Hematopoietic multipotent progenitor cell treated with erythropoietin and hydrocortisone succinate and interleukin-3 and kit ligand, for 4 days (in vitro differentiated cells): ENCODE results near the gene C3orf18.

ENCODE experiments used
- DNase-seq: peaks from one replicate; pipeline ENCODE4 v3.0.0-alpha.2; 2015

Gene C3orf18

DNA sequence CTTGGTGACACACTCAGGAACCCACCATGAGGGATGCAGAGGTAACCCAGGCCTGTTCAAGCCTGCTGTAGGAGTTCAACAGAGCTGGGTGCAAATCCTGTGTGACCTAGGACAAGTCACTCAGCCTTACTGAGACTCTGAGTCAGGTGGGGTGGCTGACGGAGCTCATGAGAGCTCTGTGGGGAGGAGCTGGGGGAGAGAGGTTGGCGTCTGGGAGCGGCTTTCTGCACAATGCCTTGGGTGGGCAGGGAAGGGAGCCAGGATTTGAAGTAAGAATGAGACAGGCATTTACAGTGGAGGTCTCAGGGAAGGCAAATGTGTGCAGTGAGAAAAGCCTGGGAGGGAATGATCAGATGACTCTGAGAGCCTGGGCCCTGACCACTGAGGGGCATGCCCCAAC is 18.3 kb downstream of the C3orf18 start:
- no peak for DNase-seq

DNA sequence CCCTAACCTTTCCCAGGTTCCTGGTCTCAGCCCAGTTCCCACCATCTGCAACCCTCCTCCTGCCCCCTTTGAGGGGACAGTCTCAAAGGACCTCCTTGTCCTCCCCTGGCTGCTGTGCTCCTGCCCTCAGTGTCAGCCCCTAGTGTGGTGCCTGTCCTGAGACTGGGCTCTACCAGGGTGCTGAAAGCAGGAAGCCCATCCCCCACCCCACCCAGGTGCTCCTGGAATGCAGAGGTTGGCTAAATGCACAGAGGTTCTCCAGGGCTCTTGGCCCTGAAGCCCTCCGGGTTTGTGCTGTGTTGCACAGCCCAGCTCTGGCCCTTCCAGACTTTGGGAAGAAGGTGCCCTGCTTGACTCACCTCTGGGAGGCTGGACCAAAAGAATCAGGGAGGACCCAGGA is 21.8 kb downstream of the C3orf18 start:
- DNase-seq = no peak

DNA sequence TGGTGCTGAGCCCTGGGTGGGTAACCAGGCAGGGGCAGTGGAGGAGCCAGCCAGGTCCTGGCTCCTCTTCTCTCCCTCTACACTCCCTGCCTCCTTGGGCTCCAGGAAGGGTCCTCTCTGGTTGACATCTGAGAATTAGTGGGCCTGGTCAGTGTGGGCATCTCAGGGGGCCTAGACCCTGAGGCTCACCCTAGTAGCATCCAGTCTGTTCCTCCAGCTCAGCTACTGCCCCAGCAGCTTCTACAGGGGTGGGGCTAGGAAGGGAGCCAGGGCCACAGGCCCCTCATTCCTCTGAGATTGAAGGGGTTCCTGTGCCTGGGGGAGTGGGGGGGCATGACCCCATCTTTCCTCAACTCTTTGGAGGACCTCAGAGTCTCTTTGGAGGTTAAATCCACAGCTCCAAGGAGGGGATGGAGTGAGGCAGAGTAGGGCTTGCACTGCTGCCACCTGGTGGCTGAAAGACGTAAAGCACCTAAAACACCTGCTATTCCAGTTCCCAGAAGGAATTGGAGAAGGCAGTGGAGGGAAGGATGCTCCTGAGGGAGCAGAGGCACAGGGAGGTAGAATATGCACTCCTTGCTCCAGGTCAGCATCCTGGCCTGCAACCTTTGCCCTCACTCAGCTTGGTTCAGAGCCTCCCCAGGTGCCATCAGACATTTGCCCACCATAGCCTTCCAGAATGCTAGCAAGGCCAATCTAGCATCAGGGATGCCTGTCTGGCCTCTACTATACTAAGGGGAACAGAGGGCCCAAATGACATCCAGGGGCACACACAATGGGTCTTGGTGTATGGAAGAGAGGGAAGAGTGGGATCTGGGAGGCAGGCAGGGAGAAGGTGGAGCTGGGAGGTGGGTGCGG is 25.1 kb downstream of the C3orf18 start:
- peak; percentile 74 for DNase-seq

DNA sequence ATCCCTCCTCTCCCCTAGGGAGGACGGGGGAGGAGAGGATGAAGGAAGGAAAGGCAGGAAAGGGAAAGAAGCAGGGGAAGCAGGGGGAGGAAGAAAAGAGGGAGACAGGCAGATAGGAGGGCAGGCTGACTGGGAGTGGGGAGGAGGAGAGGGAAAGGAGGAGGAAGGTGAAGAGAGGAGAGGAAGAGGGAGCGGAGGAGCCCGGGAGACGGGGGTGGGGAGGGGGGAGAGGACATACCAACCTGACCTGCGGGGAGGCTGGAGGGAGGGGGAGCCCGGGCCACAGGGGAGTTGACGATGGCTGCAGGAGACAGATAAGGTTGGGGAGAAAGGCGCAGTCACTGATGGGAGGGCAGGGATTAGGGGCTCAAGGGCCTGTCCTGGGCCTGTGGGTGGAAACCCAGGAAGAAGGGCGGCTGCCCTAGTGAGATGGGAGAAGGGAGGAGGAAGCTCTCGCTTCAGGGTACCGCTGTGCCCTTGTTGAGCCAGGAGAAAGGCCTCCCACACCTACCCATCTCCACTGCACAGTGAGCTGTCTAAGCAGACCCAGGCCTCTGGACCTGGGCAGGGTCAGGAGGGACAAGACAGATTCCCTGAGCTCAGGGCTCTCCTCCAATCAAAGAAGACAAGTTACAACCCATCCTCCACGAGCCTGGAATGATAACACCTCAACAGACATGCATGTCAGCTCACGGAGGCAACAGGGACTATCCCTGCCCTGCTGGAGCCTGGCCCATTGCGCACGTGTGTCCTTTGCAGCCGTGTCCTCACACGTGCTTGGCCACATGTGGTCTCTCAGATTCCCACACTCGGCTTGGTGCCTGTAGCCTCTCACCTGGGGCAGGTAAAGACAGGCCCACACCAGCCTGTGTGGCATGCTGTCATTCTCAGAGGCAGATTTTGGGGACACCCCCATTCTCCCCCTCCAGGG is 27.9 kb downstream of the C3orf18 start:
- peak; percentile 90 for DNase-seq

DNA sequence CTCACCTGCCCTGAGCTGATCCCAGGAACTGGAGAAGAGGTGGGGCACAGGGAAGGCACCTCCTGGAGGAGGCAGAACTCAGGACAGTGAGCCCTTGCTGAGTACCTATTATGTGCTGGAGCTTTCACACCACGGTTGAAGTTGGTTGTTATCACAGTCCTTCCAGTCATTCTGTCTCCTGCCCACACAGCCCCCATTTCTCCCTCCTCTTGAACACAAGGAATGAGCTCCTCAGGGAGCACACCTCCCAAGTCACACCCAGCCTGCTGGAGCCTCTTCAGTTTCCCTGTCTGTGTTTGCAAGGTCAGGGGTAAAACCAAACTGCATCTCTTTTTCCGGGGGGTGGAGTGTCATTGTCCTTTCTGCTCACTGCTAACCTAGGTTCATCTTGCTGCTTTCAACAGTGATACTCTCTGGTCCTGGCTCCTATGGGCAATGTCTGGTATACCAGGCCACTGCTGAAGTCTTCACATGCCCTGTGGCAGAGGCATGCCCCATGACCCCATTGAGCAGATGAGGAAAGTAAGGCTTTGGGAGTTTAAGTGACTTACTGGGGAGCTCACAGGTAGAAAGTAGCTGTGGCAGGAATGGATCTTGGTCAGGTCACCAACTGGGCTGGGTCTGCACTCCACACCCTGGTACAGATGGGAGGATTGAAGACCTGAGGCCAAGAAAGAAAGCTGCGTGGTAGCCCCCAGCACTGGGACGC is 30.0 kb downstream of the C3orf18 start:
- no peak for DNase-seq

DNA sequence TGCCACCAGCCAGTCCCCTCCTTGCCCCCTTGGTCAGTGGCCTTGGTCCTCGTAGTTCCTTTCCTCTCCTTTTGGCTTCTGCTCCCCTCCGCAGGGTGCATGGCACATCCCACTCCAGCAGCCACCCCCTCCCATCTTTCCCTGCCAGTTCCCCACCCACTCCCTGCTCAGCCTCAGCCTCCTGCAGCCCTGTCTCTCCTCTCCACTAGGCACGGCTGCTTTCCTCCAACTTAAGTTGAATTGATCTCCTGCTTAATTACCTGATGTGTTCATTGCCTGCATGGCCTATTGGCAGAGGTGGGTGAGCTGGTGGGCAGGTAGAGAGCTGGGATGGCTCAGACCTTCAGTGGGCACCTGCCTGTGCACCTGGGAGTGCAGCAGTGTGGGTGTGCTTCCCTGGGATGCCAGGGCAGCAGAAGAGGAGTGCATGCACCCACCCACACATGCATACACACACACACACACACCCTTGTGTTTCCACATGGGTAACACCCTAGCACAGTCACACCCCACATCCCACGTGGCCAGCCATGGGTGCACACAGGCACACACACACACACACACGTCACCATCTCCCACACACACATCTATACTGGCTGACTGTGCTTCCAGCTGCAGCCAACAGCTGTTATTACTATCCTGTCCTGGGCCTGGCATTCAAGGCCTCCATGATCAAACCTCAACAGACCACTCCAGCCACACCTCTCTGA is 30.9 kb downstream of the C3orf18 start:
- no peak for DNase-seq

DNA sequence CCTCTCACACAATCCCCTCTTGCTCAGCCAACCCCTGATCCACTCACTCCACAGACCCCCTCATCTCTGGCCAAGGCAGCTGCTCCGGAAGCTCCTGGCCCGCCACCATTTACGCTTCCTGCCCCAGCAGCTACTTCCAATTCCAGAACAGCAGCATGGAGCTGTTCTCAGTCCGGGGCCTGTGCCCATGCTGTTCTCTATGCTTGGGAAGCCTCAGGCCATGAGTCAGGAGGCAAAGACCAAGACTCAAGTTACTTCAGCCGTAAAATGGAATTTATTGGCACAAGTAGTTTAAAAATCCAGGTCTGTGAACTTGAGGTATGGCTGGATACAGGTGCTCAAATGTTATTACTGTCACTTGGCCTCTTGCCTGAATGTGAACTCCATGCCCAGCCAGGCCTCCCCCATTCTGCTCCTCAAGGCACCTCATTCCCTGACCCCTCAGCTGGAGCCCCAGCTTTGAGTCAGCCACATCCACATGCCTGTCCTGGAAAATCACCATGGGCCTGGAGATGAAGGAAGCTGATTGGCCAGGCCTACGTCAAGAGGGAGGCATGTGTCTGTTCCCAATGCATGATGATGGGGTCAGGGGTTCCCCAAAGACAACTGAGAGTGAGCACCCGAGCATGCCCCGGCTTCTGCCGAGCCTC is 32.7 kb downstream of the C3orf18 start:
- DNase-seq = no peak

DNA sequence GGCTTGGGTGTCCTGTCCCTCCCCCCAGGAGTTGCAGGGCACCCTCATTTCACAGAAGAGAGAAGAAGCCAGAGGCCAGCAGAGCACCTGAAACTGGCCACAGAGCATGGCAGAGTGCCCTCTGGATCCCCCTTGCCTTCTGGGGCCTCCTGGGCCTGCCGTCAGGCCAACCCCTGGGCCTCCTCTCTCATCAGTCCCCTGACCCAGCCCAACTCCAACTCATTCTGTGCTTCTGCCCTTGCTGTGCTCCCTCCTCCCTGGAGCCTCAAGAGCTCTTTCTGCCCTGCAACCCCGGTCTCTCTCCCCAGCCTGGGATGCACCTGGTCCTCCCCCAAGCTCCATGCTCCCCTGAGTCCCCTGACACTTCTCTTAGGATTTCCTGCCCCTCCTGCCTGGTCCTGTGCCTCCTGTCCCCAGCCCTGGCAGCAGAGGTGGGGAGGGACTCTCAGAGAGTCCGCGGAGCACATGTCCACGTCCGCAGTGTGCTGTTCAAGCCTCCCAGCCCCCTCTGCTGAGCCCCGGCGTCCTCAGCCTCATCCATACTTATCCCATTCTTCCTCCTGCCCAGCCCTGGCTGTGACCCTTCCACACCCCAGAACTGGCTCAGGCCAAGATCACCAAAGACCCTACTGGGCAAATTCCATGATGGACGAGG is 33.6 kb downstream of the C3orf18 start:
- DNase-seq = no peak

DNA sequence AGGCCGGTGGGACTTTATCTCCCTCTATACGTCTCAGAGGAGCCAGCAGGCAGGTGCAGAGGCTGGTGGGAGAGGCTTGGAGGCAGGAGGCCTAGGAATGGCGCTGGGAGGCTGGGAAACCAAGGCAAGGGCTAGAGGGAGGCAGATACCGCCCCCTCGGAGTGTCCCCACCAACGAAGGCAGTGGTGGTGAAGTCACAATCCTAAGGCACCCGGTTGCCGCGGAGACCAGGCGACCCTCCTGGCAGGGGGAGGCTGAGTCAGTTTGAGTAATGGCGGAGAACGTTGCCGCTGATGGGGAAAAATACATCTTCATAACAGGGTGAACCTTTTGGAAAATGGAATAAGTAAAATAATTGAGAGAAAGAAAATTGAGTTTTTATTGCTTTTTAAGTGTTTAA is 34.2 kb downstream of the C3orf18 start:
- no peak for DNase-seq

DNA sequence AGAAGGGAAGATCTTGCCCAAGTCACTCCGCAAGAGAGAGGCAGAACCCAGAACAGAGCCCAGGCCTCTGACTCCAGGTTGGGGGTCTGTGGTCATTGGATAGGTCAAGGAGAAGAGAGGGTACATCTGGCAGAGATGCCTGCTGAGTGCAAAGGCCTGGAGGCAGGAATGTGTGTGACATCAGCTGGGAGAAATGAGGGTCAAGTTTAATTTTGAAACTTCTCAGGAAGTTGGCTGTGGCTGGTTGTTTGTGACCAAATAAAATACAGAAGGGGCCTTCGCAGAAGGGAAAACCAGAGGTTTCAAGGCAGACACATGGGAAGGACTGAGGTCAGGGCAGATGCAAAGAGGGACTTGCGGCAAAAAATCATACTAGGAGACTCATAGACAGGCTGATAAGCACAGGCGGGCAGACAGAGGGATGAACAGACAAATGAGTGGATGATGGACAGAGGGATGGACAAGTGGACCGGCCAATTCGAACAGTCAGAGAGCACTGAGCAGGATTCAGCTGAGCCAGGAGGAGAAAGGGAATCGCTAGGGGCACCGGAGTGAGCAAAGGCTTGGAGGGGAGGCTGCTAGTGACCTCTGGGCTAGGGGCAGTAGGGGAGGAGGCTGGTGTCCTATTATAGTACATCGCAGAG is 35.4 kb downstream of the C3orf18 start:
- no peak for DNase-seq

DNA sequence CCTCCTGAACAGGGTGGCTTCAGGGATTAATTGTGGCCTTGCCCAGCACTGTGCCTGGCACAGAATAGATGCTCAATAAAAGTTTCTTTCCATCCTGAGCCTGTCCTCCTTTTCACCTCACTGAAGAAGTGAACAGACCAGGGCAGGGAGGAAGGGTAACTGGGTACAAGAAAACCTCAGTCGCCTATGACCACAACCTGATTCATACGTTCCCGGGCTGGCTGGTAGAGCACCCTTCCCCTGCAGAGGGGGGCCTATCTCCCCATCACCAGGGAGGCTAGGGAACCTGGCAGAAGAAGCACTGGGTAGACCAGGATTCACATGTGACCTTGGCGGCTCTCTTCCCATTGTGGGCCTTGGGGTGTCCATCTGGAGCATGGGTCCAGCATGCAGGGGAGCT is 36.3 kb downstream of the C3orf18 start:
- DNase-seq = no peak

DNA sequence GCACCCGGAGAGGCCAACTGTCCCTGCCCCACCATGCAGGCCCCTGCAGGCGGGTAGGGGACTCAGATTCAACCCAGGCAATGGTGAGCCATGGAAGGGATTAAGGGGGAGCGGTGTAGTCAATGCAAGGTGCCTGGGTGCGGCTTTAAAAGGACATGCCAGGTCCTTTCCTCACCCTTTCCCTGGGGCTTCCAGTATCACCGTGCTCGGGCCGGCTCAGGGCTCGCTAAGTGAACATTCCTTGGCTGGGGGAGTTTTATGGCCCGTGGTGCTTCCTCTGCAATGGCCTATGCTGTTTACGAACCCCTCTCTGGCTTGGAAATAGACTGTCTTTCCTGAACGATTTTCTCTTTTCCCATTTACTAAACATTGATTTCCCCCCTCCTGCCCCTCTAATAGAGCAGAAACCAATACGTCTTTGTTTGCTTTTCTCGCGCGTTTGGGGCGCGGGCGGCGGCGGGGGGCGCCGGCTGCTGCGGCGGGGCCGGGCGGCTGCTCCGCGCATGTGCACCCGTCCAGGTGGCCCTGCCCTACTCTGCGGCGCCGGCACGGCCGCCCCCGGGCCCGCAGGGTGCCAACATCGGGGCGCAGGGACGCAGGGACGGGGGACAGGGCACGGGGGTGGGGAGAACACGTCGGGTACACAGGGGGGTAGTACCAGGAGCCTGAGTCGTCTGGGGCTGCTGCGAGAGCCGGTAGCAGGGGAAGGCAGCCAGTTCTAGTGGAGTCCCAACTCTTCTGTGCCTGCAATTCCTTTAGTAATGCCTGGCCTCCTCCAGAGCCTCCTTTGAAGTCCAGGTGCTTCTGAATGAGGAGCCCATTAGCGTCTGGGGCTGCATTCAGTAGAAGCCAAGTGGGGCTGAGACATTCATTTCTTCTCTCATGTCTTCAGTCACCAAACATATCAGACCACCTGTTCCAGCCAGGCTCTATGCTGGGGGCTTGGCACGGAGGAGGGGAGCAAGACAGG is 37.3 kb downstream of the C3orf18 start:
- DNase-seq = no peak

DNA sequence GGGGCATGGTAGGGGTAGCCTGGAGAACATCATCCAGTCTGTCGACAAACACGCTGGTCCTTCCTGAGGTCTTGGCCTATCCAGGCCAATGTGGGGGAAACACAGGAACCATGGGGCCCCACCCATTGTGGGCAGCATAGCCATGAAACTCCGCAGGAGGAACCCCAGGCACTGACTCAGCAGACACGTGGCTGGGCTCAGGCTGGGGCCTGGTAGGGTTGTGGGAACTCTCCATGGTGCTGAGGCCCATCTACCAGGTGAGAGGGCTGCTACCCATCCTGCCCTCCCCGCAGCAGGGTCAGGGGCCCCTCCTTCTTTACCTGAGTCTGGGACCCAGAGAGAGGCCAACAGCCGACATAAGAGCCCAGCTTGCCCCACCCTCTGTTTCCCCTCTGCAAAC is 41.6 kb downstream of the C3orf18 start:
- DNase-seq = peak; percentile 94

DNA sequence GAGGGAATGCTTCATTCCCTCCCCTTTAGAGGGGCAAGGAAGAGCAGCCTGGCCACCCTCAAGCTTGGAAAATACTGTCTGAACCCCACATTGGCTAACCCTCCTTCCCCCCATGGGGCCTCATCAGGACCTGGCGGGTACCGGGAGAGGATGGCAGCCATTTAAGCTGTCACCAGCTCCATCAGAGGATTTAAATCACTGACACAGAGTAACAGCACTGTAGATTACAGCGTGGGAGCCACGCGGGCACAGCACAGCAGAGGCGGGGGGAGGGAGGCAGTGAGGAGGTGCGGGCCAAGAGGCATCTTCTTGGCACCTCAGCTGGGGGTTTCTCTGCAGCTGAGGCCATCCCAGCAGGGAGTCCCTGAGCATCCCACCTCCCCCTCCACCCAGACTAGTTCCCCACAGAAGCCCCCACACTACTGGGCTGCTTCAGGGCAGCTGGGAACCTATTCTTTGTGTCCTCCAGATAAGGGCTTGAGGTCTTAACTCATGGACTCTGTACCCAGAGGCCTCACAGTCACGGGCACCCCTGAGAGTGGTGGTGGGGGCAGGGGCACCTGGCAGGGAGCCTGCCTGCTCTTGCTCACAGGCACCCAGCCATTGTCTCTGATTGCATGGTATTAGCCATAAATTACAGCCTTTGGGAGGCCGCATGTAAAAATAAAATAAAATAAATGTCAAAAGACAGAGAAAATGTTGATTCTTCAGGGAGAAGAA is 42.2 kb downstream of the C3orf18 start:
- DNase-seq = no peak

DNA sequence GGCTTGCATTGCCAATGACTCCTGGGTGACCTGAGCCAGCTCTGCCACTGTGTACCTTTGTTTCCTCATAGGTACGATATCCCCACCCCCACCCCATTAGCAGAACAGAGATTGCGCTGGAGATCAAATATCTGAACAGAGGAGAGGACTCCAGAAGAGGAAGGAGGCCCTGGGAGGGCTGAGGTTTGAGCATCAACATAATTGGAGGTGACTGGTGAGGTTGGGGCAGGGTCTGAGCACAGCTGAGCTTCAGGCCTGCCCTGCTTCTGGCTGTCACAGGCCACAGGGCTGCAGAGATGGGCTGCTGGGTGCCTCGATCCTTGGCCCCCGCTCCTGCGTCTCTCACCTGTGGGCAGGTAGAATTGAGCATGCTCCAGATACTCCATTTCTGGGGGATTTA is 42.8 kb downstream of the C3orf18 start:
- DNase-seq = no peak

DNA sequence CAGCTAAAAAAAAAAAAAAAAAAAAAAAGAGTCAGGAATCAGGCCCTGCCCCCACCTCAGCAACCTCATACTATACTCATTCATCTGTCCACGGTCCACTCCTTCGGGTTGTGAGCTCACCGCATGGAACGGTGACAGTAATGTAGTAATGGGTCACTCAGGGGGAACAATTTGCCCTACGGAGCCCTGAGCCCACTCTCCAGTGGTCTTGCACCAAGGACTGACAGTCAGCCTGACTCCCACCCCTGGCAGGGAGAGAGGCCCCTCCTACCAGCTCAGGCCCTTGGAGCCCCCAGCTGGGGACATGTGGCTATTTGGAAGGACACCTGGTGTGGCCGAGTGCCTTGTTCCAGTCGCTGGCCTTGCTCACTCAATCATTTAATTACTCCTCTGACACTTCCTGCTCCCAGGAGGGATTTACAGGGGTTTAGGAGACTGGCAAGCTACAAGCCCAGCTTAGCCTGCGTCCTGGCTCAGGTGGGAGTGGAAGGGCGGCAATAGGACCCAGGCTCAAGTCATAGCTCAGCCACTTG is 44.2 kb downstream of the C3orf18 start:
- no peak for DNase-seq

DNA sequence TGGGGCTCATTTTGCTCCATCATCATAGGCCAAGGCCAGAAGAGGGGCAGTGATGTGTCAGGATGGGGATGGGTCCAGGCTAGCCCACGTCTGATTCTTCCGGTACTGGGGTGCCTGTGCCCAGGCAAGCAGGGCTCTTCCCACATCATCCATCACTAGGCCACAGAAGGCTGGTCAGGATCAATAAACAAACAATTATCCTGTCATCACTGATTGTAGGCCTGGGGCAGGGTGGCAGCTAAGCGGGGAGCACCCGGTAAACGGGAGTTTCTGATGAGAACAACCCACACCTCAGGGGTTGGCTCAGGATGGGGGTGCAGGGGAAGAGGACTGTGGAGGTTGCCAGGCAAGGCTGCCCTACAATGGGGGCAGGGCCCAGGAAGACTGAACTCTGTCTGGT is 46.0 kb downstream of the C3orf18 start:
- no peak for DNase-seq

DNA sequence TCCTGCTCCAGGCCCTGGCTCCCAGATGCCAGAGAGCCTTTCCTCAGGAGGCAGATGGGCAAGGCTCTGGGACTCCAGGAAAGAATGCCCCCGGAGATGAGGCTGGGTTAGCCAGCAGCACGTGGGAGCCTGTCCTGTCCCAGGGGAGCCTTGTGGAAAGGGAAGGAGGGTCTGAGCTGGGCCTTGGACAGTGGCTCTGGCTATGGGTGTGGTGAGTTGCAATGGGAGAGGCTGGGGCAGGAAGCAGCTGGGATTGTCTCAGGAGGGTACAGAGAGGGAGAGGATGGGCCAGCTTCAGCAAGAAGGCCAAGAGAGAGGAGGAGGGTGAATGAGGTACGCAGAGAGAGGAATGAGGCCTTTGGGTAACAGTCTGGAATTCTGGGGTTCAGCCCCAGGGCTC is 46.7 kb downstream of the C3orf18 start:
- no peak for DNase-seq
